PC-9 (cell line): ENCODE results near the gene ETNK1.
"Not testable (repeated sequence)": the region's sequence is repeated elsewhere in the genome, so short reads cannot be mapped to it uniquely, and the experiment has no call there.

Experiments used
- CTCF ChIP-seq: fragments of 200-600 bp; sonication (generic); conservative IDR thresholded peaks from 2 replicates; pipeline ENCODE4 v1.6.1; 2017; ENCODE audit warnings: mixed run types, antibody characterized with exemption, mild to moderate bottlenecking, moderate library complexity
- EZH2 ChIP-seq: fragments of 200-600 bp; sonication (generic); IDR thresholded peaks from 2 replicates; pipeline ENCODE4 v1.8.0; 2017; ENCODE audit warnings: antibody characterized with exemption, low read depth

- TF ChIP-seq CTCF, EZH2: not testable (repeated sequence)
Observed at GRCh38 chr12:22699705-22700104, 74.7 kb downstream of the ETNK1 start.
